Ramos (cell line): ENCODE measurements around the gene EML4.

Experiments
- in situ Hi-C: fragments of 300-500 bp; cut with MboI; formaldehyde crosslinking; loops from one replicate; pipeline ENCODE4 v1.14.3; 2022; ENCODE audit warnings: low sequenced_read_pairs; ENCODE audit not compliant: unreplicated experiment

Gene EML4

DNA sequence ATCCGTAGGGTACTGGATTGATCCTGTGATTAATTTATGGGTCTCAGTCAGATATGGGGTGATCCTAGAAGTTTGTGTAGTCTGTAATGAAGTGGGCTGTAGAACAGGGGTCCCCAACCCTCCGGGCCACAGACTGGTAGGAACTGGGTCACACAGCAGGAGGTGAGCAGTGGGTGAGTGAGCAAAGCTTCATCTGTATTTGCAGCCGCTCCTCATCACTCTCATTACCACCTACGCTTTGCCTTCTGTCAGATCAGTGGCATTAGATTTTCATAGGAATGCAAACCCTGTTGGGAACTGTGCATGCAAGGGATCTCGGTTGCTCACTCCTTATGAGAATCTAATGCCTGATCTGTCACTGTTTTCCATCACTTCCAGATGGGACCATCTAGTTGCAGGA is 48.8 kb downstream of the EML4 start:
- in situ Hi-C loops: no loop called here

DNA sequence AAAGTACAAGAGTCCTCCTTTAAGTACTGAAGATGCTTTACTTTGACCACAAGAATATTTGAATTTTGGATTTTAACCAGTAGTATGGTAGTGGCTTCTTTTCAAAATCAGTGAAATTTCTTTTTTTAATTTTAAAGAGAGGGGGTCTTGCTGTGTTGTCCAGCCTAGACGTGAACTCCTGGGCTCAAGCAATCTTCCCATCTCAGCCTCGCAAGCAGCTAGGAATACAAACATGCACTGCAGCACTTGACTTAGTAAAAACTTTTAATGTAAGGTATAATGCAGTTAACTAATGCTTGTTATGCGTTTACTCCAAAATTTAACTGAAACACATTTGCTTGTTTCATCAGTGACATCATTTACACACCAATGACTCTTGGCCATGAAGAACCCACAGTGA is 49.6 kb downstream of the EML4 start:
- in situ Hi-C loops: no loop called here

DNA sequence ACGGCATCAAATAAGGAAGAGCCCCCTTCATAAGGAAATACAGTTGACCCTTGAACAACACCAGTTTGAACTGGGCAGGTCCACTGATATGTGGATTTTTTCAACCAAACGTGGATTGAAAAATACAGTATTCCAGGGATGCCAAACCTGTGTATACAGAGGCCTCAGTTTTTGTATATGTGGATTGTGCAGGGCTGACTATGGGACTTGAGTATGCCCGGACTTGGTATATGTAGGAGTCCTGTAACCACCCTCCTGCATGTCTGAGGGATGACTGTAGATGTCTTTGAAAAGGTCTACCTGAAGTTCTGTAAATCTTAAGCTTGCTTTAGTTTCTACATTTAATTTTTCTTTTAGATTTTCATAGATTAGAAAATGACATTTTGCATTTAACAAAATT is 50.0 kb downstream of the EML4 start:
- in situ Hi-C loops: no loop called here

DNA sequence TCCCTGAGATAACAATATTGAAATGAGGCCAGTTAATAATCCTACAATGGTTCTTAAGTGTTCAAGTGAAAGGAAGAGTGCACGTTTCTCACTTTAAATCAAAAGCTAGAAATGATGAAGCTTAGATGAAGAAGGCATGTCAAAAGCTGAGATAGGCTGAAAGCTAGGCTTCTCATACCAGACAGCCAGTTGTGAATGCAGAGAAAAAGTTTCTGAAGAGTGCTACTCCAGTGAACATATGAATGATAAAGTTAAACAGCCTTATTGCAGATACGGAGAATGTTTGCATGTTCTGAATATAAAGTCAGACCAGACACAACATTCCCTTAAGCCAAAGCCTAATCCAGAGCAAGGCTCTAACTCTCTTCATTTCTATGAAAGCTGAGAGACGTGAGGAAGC is 51.4 kb downstream of the EML4 start:
- in situ Hi-C loops: no loop called here

DNA sequence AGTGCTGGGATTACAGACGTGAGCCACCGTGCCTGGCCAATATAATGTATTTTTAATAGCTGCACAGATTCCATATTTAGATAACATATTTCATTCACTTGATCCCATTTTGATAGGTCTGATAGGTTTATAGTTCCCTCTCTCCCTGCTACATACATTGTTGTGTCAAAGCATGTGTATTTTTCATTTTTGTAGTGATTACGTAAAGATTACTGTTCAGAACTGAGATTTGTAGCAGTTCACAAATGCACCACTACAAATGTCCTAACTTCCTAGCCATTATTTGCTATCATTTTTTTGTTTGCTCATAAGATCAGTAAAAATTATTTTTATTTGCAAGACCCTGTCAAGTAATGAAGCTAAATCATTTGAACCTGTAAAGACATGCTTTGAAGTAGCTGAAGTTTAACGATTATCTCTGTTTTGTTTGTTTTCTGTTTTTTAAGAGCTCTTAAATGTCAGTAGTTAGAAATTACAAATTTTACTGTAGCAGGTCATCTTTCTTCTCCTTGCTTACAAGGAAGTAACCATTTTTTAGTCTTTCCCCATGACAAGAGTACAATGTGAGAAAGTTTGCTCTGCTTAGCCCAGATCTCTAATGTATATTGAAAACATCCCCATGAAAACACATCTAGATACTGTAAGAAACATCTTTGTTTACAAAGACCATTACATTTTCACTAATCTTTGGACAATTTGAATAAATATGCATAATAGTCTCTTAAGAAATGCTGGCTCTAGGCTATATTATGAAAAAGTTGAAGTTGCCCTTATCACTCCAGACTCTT is 54.1 kb downstream of the EML4 start:
- in situ Hi-C loops: no loop called here

DNA sequence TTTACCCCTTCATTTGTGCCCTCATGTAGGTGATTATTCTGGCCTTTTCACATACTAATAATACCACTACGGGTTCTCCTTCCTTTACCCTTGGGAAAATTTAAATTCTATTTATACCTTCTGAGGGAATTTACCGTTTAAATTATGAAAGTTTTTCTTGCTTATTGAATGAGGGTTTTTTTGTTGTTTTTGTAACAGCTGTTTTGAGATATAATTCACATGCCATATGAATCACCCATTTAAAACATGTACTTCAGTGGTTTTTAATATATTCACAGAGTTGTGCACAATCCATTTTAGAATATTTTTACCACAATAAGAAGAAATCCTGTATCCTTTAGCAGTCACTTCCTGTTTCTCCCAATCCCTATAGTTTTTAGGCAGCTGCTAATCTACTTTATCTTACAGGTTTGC is 54.7 kb downstream of the EML4 start:
- in situ Hi-C loops: no loop called here

DNA sequence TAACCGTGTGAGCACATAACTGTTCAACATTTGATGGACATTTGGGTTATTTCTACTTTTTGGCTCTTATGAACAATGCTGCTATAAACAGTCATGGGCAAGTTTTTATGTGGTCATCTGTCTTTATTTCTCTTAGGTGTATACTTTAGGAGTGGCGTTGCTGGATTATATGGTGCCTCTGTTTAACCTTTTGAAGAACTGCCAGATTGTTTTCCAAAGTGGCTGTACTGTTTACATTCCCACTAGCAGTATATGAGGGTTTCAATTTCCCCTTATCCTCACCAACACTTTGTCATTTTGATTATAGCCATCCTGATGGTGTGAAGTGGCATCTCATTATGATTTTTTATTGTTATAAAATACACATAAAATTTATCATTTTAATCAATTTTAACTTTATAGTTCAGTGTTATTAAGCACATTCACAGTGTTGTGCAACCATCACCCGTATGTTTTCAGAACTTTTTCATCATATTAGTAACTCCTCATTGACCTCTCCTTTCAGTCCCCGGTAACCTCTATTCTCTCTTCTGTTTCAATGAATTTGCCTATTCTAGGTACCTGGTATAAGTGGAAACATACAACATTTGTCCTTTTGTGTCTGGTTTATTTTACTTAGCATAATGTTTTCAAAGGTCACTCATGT is 55.4 kb downstream of the EML4 start:
- in situ Hi-C loops: no loop called here

DNA sequence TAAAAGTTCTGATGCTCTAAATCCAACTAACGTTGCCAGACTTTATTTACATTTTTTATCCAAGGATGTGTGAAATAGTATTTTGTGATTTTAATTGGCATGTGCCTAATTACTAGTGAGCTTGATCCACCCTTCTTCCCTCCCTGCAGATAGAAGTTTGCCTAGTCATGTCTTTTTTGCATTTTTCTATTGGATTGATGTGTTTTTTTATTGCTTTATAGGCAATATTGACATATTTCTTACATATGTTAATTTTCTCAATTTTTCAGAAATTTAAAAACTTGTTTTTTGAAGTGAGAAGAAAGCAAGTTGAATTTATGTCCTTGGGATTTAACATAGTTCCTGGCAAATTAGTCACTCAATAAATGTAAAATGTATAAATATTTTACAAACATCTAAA is 56.4 kb downstream of the EML4 start:
- in situ Hi-C loops: no loop called here

DNA sequence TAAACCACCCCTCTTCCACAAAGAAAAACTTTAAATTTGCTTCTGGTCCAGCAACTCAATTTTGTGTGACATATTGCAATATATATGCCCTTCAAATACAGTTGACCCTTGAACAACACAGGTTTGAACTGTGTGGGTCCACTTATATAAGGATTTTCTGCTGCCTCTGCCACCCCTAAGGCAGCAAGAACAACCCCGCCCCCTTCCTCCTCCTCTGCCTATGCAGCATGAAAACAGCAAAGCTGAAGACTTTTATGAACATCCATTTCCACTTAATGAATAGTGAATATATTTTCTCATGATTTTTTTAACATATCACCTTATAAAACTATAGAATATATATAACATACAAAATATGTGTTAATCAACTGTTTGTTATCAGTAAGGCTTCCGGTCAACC is 58.3 kb downstream of the EML4 start:
- in situ Hi-C loops: no loop called here

DNA sequence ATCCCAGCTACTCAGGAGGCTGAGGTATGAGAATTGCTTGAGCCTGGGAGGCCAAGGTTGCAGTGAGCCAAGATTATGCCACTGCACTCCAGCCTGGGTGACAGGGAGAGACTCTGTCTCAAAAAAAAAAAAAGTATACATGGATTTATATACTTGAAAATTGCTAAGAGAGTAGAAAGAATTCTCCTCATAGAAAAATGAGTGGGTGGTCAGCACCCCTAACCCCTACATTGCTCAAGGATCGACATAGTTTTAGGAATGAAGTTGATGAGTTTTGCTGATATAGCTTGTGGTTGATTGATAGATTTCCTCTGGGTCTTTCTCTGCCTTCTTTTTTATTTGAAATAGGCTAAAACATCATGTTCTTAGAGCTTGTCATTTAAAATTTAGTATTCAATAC is 58.9 kb downstream of the EML4 start:
- in situ Hi-C loops: no loop called here

DNA sequence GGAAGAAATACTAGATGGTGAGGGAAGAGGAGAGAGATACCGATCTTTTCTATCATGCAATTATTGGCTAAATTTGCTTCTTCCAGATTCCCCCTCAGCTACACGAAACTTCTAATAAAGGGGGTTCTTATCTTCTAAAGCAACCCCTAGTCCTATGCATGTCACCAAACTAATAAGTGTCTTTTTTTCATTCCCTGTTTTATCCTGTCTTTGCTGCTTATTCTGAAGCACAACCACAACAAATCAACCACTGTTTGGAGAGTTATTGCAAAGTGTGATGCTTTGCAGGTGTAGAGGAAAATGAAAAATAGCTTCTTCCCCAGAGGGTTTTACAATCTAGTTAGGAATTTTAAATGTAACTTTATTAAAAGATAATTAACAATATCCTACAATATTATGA is 60.8 kb downstream of the EML4 start:
- in situ Hi-C loops: no loop called here

DNA sequence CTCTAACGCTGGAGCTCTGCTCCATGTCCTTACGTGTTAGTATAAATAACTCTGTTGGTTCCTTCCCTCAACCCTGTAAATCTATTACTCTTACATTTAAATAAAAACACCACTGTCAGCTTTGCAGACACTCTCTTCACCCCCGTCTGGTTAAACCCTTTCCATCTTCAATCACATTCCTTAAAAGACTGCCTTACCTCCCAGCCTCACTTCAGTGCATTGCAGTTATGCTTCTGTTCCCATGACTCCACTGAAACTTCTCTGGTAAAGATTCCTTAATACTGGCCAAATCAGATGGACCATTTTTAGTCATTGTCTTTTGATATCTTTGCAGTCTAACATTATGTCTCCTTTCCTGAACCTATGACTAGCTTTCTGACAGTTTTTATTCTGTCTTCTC is 61.7 kb downstream of the EML4 start:
- in situ Hi-C loops: no loop called here

DNA sequence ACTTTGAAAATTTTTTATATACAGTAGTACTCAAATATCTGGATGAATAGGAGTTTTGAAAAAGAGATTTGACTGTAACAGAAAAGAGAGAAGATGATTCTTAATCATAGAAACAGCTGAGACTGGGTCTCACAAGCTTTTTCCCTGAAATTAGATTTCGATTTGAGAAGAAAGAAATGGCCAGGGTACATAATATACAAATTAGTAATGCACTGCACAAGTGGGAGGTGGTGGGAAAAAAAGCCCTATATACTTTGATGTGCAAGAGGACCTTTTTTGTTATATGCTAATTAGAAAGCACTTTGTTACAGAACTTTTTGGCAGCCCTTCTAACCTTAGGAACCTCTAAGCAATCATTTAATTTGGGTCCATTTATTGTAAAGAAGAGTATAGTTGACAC is 62.9 kb downstream of the EML4 start:
- in situ Hi-C loops: no loop called here

DNA sequence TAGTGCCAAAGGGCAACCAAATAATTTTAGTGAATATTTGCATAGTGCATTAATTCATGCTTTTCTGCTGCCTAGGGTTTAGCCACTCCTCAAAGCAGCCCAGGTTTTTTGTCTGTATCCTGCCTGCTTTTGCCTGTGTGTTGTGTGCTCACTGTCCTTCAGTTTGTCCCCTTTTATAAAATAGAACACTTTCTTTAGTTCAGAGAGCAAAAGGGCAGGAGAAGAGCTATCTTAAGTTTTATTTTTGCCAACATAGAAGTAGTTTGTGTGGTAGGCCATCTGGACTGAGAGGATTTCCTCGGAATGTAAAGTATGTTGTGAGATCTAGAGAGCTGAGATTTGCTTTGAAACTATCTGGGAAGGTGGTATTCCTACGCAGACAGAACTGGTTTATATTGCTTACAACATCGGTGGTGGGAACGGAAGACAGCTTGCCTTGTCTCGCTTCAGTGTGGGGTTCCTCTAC is 64.9 kb downstream of the EML4 start:
- in situ Hi-C loops: no loop called here

DNA sequence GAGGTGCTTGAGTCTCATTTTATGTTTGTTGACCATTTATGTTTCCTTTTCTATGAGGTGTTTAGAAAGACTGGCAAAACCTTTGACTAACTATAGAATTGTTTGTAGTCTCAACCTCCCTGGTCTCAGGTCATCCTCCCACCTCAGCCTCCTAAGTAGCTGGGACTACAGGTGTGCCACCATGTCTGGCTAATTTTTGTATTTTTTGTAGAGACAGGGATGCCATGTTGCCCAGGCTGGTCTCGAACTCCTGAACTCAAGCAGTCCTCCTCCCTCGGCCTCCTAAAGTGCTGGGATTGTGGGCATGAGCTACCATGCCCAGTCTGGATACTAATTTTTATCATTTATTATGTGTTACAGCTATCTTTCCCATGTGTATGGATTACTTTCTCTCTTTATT is 67.8 kb downstream of the EML4 start:
- in situ Hi-C loops: no loop called here

DNA sequence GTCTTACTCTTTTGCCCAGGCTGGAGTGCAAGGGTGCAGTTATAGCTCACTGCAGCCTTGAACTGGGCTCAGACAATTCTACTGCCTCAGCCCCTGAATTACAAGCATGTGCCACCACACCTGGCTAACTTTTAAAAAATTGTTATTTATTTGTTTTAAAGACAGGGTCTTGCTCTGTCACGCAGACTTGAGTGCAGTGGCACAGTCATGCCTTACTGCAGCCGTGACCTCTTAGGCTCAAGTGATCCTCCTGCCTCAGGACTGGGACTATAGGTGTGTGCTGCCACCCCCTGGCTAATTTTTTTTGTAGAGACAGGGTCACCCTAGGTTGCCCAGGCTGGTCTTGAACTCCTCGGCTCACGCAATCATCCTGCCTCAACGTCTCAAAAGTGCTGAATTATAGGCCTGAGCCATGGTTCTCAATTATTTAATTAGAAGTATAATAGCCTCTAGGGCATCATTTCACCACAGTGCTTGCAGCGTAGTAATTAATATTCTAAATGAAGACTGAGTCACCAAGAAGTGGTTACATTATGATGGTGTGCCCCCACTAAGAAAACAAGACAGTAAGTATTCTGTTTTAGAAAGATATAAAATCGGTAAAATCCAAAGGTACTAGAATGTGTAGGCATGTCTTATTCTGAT is 69.6 kb downstream of the EML4 start:
- in situ Hi-C loops: no loop called here

DNA sequence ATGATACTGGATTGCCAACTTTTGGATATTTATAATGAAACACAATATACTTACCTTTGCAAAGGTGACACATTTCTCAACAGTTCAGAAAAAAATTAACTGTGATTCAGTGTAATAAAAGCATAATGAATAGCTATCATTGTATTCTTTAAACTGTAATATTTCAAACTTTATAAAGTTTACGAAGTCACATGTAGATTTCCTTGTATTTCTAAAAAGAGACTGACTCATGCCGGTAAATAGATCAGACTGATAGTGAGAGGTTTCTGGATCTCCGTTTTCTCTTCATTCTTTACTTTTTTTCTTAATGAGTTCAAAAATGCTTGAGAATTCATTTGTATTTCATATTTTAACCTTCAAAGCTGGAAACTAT is 70.1 kb downstream of the EML4 start:
- in situ Hi-C loops: no loop called here

DNA sequence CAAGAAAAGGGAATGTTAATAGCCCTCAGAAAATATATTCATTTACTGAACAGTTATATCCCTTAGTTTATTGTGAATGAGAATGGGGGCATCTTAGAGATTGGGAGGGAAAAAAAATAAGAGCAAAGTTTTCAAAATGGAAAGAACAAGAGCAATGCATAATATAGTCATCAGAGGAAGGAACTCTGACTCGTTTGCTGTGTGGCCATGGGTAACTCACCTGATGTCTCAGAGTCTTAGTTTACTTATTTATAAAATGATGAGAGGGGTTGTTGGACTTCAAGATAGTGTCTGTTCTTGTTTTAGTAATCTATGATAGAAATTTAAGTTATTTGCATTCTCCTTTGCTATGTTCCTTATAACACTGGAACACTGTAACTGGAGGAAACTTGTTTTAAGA is 70.7 kb downstream of the EML4 start:
- in situ Hi-C loops: no loop called here

DNA sequence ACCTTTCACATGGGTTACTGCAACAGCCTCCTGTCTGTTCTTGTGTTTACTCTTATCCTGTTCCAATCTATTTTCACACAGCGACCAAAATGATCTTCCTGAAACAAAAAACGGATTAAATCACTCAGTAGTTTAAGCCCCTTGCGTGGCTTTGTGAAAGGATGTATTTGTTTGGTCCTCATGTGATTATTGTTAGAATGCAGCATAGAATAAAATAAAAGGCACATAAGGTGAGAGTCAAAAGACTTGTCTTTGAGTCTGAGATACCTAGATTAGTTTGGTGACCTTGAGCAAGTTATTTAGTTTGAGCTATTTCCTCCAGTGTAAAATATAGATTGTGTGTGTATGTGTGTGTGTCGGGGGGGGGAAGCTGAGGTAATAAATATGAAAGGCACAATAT is 72.4 kb downstream of the EML4 start:
- in situ Hi-C loops: no loop called here

DNA sequence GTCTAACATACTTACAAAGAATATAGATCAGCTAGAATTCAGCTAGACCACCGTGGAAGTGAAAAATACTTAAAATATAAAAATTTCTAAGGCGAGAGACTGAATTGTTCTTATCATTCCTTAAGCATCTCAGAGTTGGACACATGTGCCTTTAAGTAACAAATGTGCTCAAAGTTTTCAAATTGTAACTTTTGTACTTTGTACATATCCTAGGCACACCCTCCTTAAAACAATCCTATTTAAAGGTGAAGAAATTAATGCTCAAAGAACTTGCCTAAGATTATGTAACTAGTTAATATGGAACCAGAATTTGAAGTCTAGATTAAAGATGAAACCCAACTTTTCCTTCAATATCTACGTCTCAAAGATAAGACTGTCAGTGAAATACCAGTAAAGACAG is 74.1 kb downstream of the EML4 start:
- in situ Hi-C loops: no loop called here

DNA sequence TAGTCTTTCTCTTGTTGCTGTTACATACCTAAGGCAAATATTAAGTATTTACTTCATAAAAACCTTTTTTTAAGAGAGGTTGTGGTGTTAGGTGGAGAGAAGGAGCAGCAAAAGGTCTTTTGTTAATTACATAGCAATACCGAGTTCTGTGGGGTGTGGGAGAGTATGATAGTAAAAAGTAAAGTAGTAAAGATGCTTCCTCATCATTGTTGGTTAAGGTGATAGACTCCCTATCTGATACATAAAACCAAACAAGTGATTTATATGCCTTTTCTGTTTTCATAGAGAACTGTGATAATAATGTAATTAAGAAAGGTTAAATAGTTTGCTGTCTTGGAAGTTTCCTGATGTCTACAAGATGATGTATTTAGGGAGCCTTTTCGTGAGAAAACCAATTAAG is 75.4 kb downstream of the EML4 start:
- in situ Hi-C loops: no loop called here

DNA sequence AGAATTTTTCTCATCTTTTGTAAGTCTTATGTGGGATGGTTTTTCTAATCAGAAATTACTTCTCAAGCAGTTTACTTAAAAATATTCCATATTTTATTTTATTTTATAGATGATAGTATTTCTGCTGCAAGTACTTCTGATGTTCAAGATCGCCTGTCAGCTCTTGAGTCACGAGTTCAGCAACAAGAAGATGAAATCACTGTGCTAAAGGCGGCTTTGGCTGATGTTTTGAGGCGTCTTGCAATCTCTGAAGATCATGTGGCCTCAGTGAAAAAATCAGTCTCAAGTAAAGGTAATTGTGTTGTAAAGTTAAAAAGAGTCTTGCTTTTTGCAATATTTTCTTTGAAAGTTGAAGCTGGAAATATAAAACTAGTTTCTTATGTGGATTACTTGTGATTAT is 76.2 kb downstream of the EML4 start:
- in situ Hi-C loops: no loop called here
